ENCODE results near the gene EFHC1. TPM values are rescaled to one million over a fixed set of nuclear protein-coding genes. Genes with fewer than 3 reads are reported as not detected.
A peak's percentile ranks its signal among the peaks of the same experiment; 100 is the strongest.

Gene EFHC1
- total RNA-seq, 2 donors from 2014 or later: 11.5 to 17.4 TPM

DNA sequence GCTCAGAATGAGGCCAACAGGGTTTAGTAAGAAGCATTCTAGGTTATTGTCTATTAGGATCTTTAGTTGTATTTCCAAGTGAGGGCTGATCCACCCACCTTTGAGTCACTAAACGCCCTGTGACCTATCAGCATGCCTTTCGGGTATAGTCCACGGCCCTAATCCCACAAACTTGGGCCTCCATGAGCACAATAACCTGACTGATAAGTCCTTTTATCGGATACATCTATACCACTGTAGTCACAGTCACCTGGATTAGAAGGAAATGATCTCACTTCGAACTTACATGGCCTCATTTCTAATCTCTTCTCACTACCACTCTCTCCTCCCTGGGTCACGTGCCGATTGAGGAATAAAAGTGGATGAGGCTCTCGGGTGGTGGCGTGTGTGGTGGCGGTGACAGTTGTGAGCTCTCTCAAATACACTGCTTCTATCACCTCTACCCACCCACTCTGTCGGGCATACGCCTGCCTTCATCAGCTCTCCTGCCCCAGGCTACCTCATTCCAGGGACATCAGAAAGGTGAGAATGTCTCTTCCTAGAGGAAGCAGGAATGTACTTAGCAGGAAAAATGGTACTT is 91.5 kb downstream of the EFHC1 start:
- DNase-seq (no peak), ATAC-seq (peak; percentile 22)
- H3K4me3 ChIP-seq: no peak overlapping the region
- intact Hi-C loops (cut with DNase I): no loop called here
- TF ChIP-seq, protein P1, sequence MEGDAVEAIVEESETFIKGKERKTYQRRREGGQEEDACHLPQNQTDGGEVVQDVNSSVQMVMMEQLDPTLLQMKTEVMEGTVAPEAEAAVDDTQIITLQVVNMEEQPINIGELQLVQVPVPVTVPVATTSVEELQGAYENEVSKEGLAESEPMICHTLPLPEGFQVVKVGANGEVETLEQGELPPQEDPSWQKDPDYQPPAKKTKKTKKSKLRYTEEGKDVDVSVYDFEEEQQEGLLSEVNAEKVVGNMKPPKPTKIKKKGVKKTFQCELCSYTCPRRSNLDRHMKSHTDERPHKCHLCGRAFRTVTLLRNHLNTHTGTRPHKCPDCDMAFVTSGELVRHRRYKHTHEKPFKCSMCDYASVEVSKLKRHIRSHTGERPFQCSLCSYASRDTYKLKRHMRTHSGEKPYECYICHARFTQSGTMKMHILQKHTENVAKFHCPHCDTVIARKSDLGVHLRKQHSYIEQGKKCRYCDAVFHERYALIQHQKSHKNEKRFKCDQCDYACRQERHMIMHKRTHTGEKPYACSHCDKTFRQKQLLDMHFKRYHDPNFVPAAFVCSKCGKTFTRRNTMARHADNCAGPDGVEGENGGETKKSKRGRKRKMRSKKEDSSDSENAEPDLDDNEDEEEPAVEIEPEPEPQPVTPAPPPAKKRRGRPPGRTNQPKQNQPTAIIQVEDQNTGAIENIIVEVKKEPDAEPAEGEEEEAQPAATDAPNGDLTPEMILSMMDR (IDR thresholded peaks at IDR 0.05): no peak
- TF ChIP-seq POLR2A (IDR thresholded peaks at IDR 0.05): no peak
- no peaks in the 10 kb centered on the region for H3K27me3 ChIP-seq
- H3K9me3 ChIP-seq: no peaks in the 10 kb centered on the region
- peak overlapping the region in 2 of 4 donors; percentile 2 to 40 for H3K27ac ChIP-seq
- WGBS, 2 donors: 83 to 88% methylated on average over 12 of the region's 12 CpGs
- H3K36me3 ChIP-seq (replicated peaks in 1 of 2; ENCODE audit: insufficient read depth in 1 of 2, low read depth in 2 of 2): no peaks in the 10 kb centered on the region
- no peaks in the 10 kb centered on the region for H3K4me1 ChIP-seq

DNA sequence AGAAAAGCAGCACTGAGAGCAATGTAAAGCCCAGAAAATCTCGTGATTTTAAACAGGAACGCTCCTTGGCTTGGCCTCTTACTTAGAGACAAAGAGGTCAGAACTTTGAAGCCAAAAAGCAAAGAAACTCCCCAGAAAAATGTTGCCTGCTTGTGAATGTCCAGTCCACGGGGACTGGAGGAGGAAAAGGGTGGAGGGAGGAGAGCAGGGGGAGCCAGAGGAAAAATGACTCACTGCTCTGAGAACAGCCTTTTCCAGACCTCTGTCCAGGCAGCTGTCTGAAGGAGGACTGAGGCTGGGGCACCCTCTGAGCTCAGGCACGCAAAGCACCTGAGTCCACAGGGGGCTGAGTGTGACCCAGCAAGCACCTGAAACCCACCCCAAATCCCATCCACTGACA is 92.1 kb downstream of the EFHC1 start:
- DNase-seq (peak in 1 of 4 donors; percentile 36), ATAC-seq (peak; percentile 68)
- 83 to 90% methylated on average over 4 of the region's 4 CpGs for WGBS, 2 donors
- H3K36me3 ChIP-seq (replicated peaks in 1 of 2; ENCODE audit: insufficient read depth in 1 of 2, low read depth in 2 of 2): no peaks in the 10 kb centered on the region
- TF ChIP-seq, protein P1 (IDR thresholded peaks at IDR 0.05): no peak
- TF ChIP-seq POLR2A (IDR thresholded peaks at IDR 0.05): no peak
- H3K27me3 ChIP-seq: no peaks in the 10 kb centered on the region
- no peaks in the 10 kb centered on the region for H3K9me3 ChIP-seq
- intact Hi-C loops (cut with DNase I): no loop called here
- no peak overlapping the region for H3K4me3 ChIP-seq
- H3K27ac ChIP-seq: peak overlapping the region in 2 of 4 donors; percentile 27 to 40
- no peaks in the 10 kb centered on the region for H3K4me1 ChIP-seq

DNA sequence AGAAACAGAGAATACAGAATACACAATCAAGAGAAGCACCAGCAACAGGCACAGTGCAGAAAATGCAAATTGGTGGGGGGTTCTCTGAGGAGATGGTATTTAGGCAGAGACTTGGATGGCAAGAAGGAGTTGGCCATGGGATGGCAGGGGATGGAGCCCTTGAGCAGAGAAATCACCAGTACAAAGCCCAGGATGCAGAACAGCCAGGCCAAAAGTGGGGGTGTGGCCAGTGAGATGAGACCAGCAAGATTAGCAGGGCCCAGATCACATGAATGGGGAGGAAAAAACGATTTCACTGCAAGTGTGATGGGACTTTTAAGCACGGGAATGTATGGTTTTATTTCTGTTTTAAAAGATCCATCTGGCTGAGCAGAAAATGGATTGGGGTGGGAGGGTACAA is 93.3 kb downstream of the EFHC1 start:
- TF ChIP-seq POLR2A (IDR thresholded peaks at IDR 0.05): no peak
- TF ChIP-seq, protein P1 (IDR thresholded peaks at IDR 0.05): no peak
- Histone ChIP-seq H3K36me3 (replicated peaks in 1 of 2; ENCODE audit: insufficient read depth in 1 of 2, low read depth in 2 of 2) (no peaks in the 10 kb centered on the region), H3K9me3 (no peaks in the 10 kb centered on the region), H3K4me3 (no peak overlapping the region), H3K4me1 (peaks cover 11% of the 10 kb centered on the region), H3K27me3 (no peaks in the 10 kb centered on the region), H3K27ac (peak overlapping the region in 1 of 4 donors; percentile 31)
- 63 to 66% methylated on average over 2 of the region's 2 CpGs for WGBS, 2 donors
- DNase-seq: no peak
- intact Hi-C loops (cut with DNase I): no loop called here
- ATAC-seq: no peak

DNA sequence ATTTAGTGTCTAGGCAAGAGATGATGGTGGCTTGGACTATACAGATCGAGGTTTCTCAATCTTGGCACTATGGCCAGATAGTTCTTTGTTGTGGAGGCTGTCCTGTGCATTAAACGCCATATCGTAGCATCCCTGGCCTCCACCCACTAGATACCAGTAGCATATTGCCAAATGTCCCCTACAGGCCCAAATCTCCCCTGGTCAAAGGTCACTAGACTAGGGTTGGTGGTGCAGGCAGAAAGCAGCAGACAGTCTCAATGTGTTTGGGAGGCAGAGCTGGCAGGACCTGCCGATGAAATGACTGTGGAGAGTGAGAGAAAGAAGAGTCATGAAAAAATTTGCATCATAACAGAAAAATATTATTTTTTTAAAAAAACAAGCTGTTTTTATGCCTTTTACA is 93.8 kb downstream of the EFHC1 start:
- Histone ChIP-seq H3K27ac (peak overlapping the region in 1 of 4 donors; percentile 31), H3K27me3 (no peaks in the 10 kb centered on the region), H3K36me3 (replicated peaks in 1 of 2; ENCODE audit: insufficient read depth in 1 of 2, low read depth in 2 of 2) (no peaks in the 10 kb centered on the region), H3K4me1 (peaks cover 11% of the 10 kb centered on the region), H3K9me3 (no peaks in the 10 kb centered on the region), H3K4me3 (no peak overlapping the region)
- no peak for ATAC-seq
- TF ChIP-seq POLR2A (IDR thresholded peaks at IDR 0.05): no peak
- TF ChIP-seq, protein P1 (IDR thresholded peaks at IDR 0.05): no peak
- intact Hi-C loops (cut with DNase I): no loop called here
- WGBS, 2 donors: 86 to 90% methylated on average over 4 of the region's 4 CpGs
- DNase-seq: no peak

DNA sequence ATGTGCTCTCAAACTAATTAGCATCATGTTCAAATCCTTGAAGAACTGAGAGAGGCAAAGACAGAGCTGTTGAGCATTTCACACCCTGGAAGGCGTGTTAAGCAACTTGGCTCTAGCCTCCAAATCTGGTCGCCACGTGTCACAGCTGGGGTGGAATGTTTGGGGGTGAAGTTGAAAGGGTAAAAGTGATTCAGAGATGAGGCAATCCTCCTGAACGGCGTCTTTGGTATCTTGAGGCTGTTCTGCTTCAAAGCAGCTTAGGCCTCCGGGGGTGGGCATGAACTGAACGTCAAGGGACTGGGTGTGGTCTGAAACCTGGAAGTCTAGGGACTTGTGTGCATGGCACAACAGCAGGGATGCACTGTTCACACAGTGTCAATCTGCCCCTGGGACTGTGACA is 94.4 kb downstream of the EFHC1 start:
- Histone ChIP-seq H3K9me3 (no peaks in the 10 kb centered on the region), H3K4me3 (no peak overlapping the region), H3K36me3 (replicated peaks in 1 of 2; ENCODE audit: insufficient read depth in 1 of 2, low read depth in 2 of 2) (no peaks in the 10 kb centered on the region), H3K27ac (no peak overlapping the region), H3K4me1 (peaks cover 11% of the 10 kb centered on the region), H3K27me3 (no peaks in the 10 kb centered on the region)
- ATAC-seq: no peak
- DNase-seq: no peak
- TF ChIP-seq, protein P1 (IDR thresholded peaks at IDR 0.05): no peak
- TF ChIP-seq POLR2A (IDR thresholded peaks at IDR 0.05): no peak
- WGBS, 2 donors: 70 to 82% methylated on average over 7 of the region's 7 CpGs
- intact Hi-C loops (cut with DNase I): no loop called here
